K562 (cell line): ENCODE results near the gene CCDC97. TPM values are rescaled to one million over a fixed set of nuclear protein-coding genes. Genes with fewer than 3 reads are reported as not detected.

Experiments used
- ATAC-seq: fragments of 200-7000 bp; cut with Tn5 transposase; 3 replicates; pipeline ENCODE4 v1.9.1; 2020; ENCODE audit warnings: moderate library complexity
- BruUV-seq: library from RNA; stranded (reverse); fragments of 400-500 nt; replicated peaks from 2 replicates; lab custom pipeline; 2021; lab: Mats Ljungman, UMichigan
- CTCF ChIA-PET: fragments of 300-600 bp; formaldehyde crosslinking; extraction: SDS; loops from one replicate; lab custom pipeline; 2021; ENCODE audit warnings: low intra/inter-chr PET ratio; lab: Yijun Ruan, JAX
- POLR2A ChIA-PET: fragments of 300-600, 350-650 bp; sonication (Branson Sonifier 250); formaldehyde crosslinking; extraction: SDS; loops from one replicate; lab custom pipeline; 2021; ENCODE audit warnings: antibody characterized with exemption, inconsistent platforms; lab: Yijun Ruan, JAX
- DNase-seq, 4 experiments: peaks; one replicate each; pipeline versions ENCODE4 v3.0.0 to v3.0.0-alpha.2; 2011 to 2018; ENCODE audit warnings: low spot score in 3 of 4, mixed read lengths in 3 of 4; ENCODE audit errors: extremely low read depth in 1 of 4
- FAIRE-seq: peaks from 2 replicates; lab custom pipeline; 2011; peaks lifted over from hg19 to GRCh38; lab: Jason Lieb, UNC
- H2AFZ ChIP-seq: 2 replicates; pipeline ENCODE4 v1.6.0; 2011; ENCODE audit warnings: low read depth, low read length, control low read depth, inconsistent platforms
- H3K27ac ChIP-seq: fragments of 200-600 bp; 3 replicates; pipeline ENCODE4 v1.8.0; 2011; ENCODE audit warnings: low read depth, mild to moderate bottlenecking, control low read depth, inconsistent platforms, low read length, moderate library complexity, mixed read lengths; ENCODE audit errors: extremely low read depth
- H3K27me3 ChIP-seq, 2 experiments: fragments of 300-600 bp in 1 of 2; 2 replicates in 1 of 2; 3 replicates in 1 of 2; pipeline versions ENCODE4 v1.6.0 to v1.8.0; 2011; ENCODE audit warnings: inconsistent platforms in 2 of 2, low read length in 2 of 2, mild to moderate bottlenecking in 1 of 2, mixed read lengths in 1 of 2, moderate library complexity in 1 of 2; ENCODE audit not compliant: control insufficient read depth in 2 of 2, insufficient read depth in 2 of 2
- H3K36me3 ChIP-seq: fragments of 300-600 bp; 3 replicates; pipeline ENCODE4 v1.8.0; 2011; ENCODE audit warnings: mild to moderate bottlenecking, low read length, inconsistent platforms; ENCODE audit not compliant: control insufficient read depth, insufficient read depth
- H3K4me1 ChIP-seq, 2 experiments: fragments of 200-600 bp in 1 of 2; replicated peaks in 1 of 2; 2 replicates in 1 of 2; 3 replicates in 1 of 2; pipeline versions ENCODE4 v1.5.1 to v1.8.0; 2011; ENCODE audit warnings: inconsistent platforms in 2 of 2, low read length in 2 of 2, mild to moderate bottlenecking in 1 of 2, mixed read lengths in 1 of 2, moderate library complexity in 1 of 2; ENCODE audit not compliant: control insufficient read depth in 2 of 2, insufficient read depth in 2 of 2
- H3K4me2 ChIP-seq: 2 replicates; pipeline ENCODE4 v1.6.1; 2011; ENCODE audit warnings: low read length, control low read depth, inconsistent platforms, mixed read lengths; ENCODE audit not compliant: insufficient read depth
- H3K4me3 ChIP-seq: fragments of 200-600 bp; sonication (generic), shearing (Covaris generic); 2 replicates; pipeline ENCODE4 v1.5.1; 2016; ENCODE audit warnings: control low read depth, inconsistent platforms
- H3K79me2 ChIP-seq: fragments of 200-600 bp; 3 replicates; pipeline ENCODE4 v1.8.0; 2011; ENCODE audit warnings: low read length, inconsistent platforms; ENCODE audit not compliant: control insufficient read depth, insufficient read depth
- H3K9ac ChIP-seq, 2 experiments: 2 replicates each; pipeline versions ENCODE4 v1.6.0 to v1.6.1; 2011; ENCODE audit warnings: low read depth in 2 of 2, low read length in 2 of 2, control low read depth in 1 of 2, inconsistent platforms in 1 of 2, mild to moderate bottlenecking in 1 of 2, mixed read lengths in 1 of 2; ENCODE audit not compliant: insufficient read depth in 1 of 2
- H3K9me1 ChIP-seq: one replicate; pipeline ENCODE4 v1.6.0; 2011; ENCODE audit warnings: inconsistent platforms, mild to moderate bottlenecking, low read length, moderate library complexity; ENCODE audit not compliant: control insufficient read depth, insufficient read depth
- H3K9me3 ChIP-seq: replicated peaks from 2 replicates; pipeline ENCODE4 v1.5.1; 2011; ENCODE audit warnings: low read depth, low read length, inconsistent platforms; ENCODE audit not compliant: control insufficient read depth, insufficient read depth
- H4K20me1 ChIP-seq: replicated peaks from 2 replicates; pipeline ENCODE4 v1.6.1; 2011; ENCODE audit warnings: low read length, inconsistent platforms, mixed read lengths; ENCODE audit not compliant: control insufficient read depth, insufficient read depth
- GTF2F1 ChIP-seq: IDR thresholded peaks from 2 replicates; pipeline ENCODE4 v1.6.1; 2011; ENCODE audit warnings: low read depth, low read length, improper control_type of control experiment
- SUPT5H ChIP-seq: fragments of 450-650 bp; IDR thresholded peaks from 2 replicates; pipeline ENCODE4 v1.6.1; 2016
- ZNF146 ChIP-seq: IDR thresholded peaks from one replicate; pipeline ENCODE4 v1.6.1; 2018; ENCODE audit warnings: missing compliant biosample characterization; ENCODE audit not compliant: unreplicated experiment
- WGBS: fragments of 100-300 bp; shearing (Covaris generic); methylation state at CpG from one replicate; pipeline ENCODE4 v1.1.6; 2016; ENCODE audit warnings: low coverage, mixed read lengths; ENCODE audit not compliant: insufficient coverage; ENCODE audit errors: missing lambda C conversion rate; 5-methylcytosine and 5-hydroxymethylcytosine counted together
- in situ Hi-C: fragments of 300-500 bp; cut with MboI; formaldehyde crosslinking; loops from 4 replicates; pipeline ENCODE4 v1.15.0; 2018; ENCODE audit warnings: inconsistent platforms, mixed read lengths
- intact Hi-C: fragments of 100-400 bp; cut with micrococcal nuclease; formaldehyde crosslinking; loops from 2 replicates; pipeline ENCODE4 v1.14.2; 2022
- polyA plus RNA-seq, 8 experiments: library from polyadenylated mRNA; depleted of rRNA in 4 of 8; stranded (reverse) in 5 of 8; unstranded in 3 of 8; fragments of >200 nt; fragmentation: Nextera tagmentation in 2 of 8; fragmentation: Illumina TruSeq in 1 of 8; extraction: Ambion mirVana in 2 of 8; extraction: Trizol in 1 of 8; gene quantifications; 2 replicates each; pipeline versions ENCODE4 v1.2.1 to v1.2.3, GENCODE V29; 2011 to 2014; ENCODE audit warnings: inconsistent platforms in 1 of 8, missing spikeins in 1 of 8
- total RNA-seq, 7 experiments: library from RNA; depleted of rRNA in 6 of 7; stranded (reverse); fragments of >200 nt in 6 of 7; fragmentation: Illumina TruSeq in 2 of 7; extraction: Trizol in 2 of 7; gene quantifications; 2 replicates each; pipeline versions ENCODE4 v1.2.1 to v1.2.3, GENCODE V29; 2011 to 2021; ENCODE audit warnings: low replicate concordance in 1 of 7

CCDC97 gene
- total and polyA plus RNA-seq, 9 of the 15 experiments (the other 6 are each of a cell fraction or from before 2014, with no cell fraction given): 0.60 to 16.5 (median 7.0) TPM

- in situ Hi-C loops: no loop called here
- no peak for FAIRE-seq
- ATAC-seq: no peak
- Histone ChIP-seq H2AFZ (no peak overlapping the region), H3K4me1 (no peaks in the 10 kb centered on the region), H3K79me2 (peaks cover 6% of the 10 kb centered on the region; the same call in 1 of the 3 replicates), H4K20me1 (peaks cover 7% of the 10 kb centered on the region; the same call in 1 of the 2 replicates), H3K4me2 (no peak overlapping the region), H3K4me3 (no peak overlapping the region), H3K27ac (no peak overlapping the region), H3K9ac (no peak overlapping the region; a peak in 1 of 4 replicates), H3K36me3 (peaks cover 99% of the 10 kb centered on the region), H3K9me3 (no peaks in the 10 kb centered on the region), H3K9me1 (no peaks in the 10 kb centered on the region), H3K27me3 (no peaks in the 10 kb centered on the region)
- POLR2A ChIA-PET: interaction anchor here (0.6 to 1.4 kb wide), 2 partner anchors 9 to 1062 kb away, joined by 3 to 4 read pairs; no protein-coding TSS in a partner anchor
- intact Hi-C loops: no loop called here
- no peak for DNase-seq
- CTCF ChIA-PET: no interaction called here
- no TSS peak for BruUV-seq
- 0 out of 2 replicates have a peak, but pooled peaks have one; percentile 13 for TF ChIP-seq SUPT5H
- no peak for TF ChIP-seq ZNF146 (CRISPR knock-in tag)
- 72% methylated on average over 6 of the region's 6 CpGs for WGBS
Observed at GRCh38 chr19:41295499-41295898, 14.5 kb upstream of the CCDC97 start.

DNA sequence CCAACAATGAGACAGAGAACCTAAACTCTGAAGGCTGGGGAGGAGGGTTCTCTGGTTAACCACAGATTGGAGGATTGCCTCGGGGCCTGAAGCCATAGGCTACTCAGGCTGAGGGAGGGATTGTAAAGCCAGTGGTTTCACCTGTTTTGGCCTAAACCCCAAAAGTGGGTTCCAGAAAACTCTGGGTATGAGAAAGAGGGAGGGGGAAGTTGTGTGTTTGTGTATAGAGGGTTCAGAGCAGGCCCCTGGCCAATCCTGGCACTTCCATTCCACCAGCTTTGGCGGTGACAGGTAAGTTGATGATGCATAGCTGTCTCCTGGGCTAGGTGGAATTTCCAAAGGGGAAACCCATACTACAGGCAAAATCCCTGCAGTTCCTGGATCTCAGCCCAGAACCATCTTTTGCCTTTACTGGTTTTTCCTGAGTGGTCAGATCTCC lies 13.5 kb upstream of the CCDC97 start:
- Histone ChIP-seq H2AFZ (no peak overlapping the region), H3K79me2 (peaks cover 6% of the 10 kb centered on the region; the same call in 1 of the 3 replicates)
- CTCF ChIA-PET: no interaction called here
- no peak for TF ChIP-seq GTF2F1
- TF ChIP-seq, all 486 proteins: peak for 0
- Histone ChIP-seq H4K20me1 (peaks cover 7% of the 10 kb centered on the region; the same call in 1 of the 2 replicates), H3K9me1 (no peaks in the 10 kb centered on the region), H3K27me3 (no peaks in the 10 kb centered on the region), H3K4me1 (no peaks in the 10 kb centered on the region), H3K27ac (no peak overlapping the region), H3K36me3 (peaks cover 100% of the 10 kb centered on the region), H3K4me3 (no peak overlapping the region), H3K9me3 (no peaks in the 10 kb centered on the region), H3K9ac (no peak overlapping the region), H3K4me2 (no peak overlapping the region)
- BruUV-seq: no TSS peak
- ATAC-seq (no peak), DNase-seq (no peak), FAIRE-seq (no peak)
- in situ Hi-C loops: no loop called here
- POLR2A ChIA-PET: interaction anchor here (0.6 kb wide), 1 partner anchor 238 kb away, joined by 3 read pairs; no protein-coding TSS in a partner anchor
- WGBS: 95% methylated on average over 2 of the region's 2 CpGs
- intact Hi-C loops: no loop called here
